Measurements from ENCODE around the gene SAFB2. TPM values are rescaled to one million over a fixed set of nuclear protein-coding genes. Genes with fewer than 3 reads are reported as not detected.

The SAFB2 gene
- total and polyA plus RNA-seq, 2 donors (not counting 1 experiment from before 2014, with no cell fraction given): 76.5 to 242 TPM

DNA sequence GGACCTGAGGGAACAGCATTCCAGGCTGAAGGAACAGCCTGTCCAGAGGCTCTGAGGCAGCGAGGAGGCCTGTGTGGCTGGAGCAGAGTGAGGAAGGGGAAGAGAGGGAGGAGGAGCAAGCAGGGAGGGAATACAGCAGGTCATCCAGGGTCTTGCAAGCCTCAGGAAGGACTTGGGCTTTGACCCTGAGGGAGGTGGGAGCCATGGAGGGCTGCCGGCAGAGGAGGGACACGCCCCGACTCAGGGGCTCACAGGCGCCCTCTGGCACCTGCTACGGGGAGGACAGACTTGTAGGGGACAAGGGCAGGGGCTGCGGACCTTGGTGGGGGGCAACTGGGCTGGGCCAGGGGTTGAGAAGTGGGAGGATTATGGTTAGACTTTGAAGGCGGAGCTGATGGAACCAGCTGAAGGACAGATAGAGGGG is 59.6 kb downstream of the SAFB2 start:
- POLR2A ChIA-PET: no interaction called here
- peaks cover 10% of the 10 kb centered on the region for H3K9me3 Mint-ChIP-seq (ENCODE audit: insufficient read depth)
- Histone ChIP-seq H3K9ac (ENCODE audit: low read length) (no peak overlapping the region), H3K79me2 (ENCODE audit: control insufficient read depth, insufficient read depth, low read length) (no peaks in the 10 kb centered on the region), H4K20me1 (ENCODE audit: control insufficient read depth, insufficient read depth, low read length, poor library complexity, severe bottlenecking) (no peaks in the 10 kb centered on the region), H3K4me2 (replicated peaks; ENCODE audit: low read depth, low read length, poor library complexity, severe bottlenecking) (no peak overlapping the region), H3K4me3 (ENCODE audit: control extremely low read depth in 1 of 5, extremely low read depth in 1 of 5, insufficient read depth in 1 of 5, low read depth in 2 of 5, low read length in 4 of 5) (no peak overlapping the region), H3K4me1 (ENCODE audit: control insufficient read depth in 2 of 2, insufficient read depth in 2 of 2, low read length in 2 of 2) (peaks cover 0 to 3% of the 10 kb centered on the region in 2 donors), H3K27ac (ENCODE audit: low read length in 2 of 2) (no peak overlapping the region), H2AFZ (ENCODE audit: insufficient read depth, low read depth, low read length, poor library complexity, severe bottlenecking) (no peak overlapping the region), H3K27me3 (replicated peaks in 1 of 4; ENCODE audit: control extremely low read depth in 1 of 4, control insufficient read depth in 3 of 4, insufficient read depth in 4 of 4, low read length in 3 of 4) (peaks cover 0 to 40% (median 14%) of the 10 kb centered on the region in 4 experiments), H3K36me3 (replicated peaks in 1 of 2; ENCODE audit: control extremely low read depth in 1 of 2, control insufficient read depth in 1 of 2, extremely low read depth in 1 of 2, insufficient read depth in 2 of 2, low read length in 1 of 2) (no peaks in the 10 kb centered on the region), H3K9me3 (ENCODE audit: control extremely low read depth in 1 of 3, control insufficient read depth in 2 of 3, insufficient read depth in 1 of 3, low read length in 2 of 3) (peaks cover 0 to 39% (median 11%) of the 10 kb centered on the region in 3 donors)
- H3K27ac Mint-ChIP-seq: no peak overlapping the region
- TF ChIP-seq, protein P1, sequence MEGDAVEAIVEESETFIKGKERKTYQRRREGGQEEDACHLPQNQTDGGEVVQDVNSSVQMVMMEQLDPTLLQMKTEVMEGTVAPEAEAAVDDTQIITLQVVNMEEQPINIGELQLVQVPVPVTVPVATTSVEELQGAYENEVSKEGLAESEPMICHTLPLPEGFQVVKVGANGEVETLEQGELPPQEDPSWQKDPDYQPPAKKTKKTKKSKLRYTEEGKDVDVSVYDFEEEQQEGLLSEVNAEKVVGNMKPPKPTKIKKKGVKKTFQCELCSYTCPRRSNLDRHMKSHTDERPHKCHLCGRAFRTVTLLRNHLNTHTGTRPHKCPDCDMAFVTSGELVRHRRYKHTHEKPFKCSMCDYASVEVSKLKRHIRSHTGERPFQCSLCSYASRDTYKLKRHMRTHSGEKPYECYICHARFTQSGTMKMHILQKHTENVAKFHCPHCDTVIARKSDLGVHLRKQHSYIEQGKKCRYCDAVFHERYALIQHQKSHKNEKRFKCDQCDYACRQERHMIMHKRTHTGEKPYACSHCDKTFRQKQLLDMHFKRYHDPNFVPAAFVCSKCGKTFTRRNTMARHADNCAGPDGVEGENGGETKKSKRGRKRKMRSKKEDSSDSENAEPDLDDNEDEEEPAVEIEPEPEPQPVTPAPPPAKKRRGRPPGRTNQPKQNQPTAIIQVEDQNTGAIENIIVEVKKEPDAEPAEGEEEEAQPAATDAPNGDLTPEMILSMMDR (IDR thresholded peaks at IDR 0.05): no peak
- no peak for TF ChIP-seq EZH2 (IDR thresholded peaks at IDR 0.05; ENCODE audit: borderline replicate concordance, insufficient read depth, low read depth, low read length, poor library complexity, severe bottlenecking)
- ATAC-seq (ENCODE audit: low read depth) (no peak), DNase-seq (no peak)
- WGBS (ENCODE audit: insufficient coverage): 63% methylated on average over 7 of the region's 8 CpGs
- intact Hi-C loops (cut with micrococcal nuclease): no loop called here
- H3K4me1 Mint-ChIP-seq: no peaks in the 10 kb centered on the region
- CTCF ChIA-PET: no interaction called here
- H3K4me3 Mint-ChIP-seq: no peak overlapping the region
- peaks cover 25% of the 10 kb centered on the region for H3K27me3 Mint-ChIP-seq

DNA sequence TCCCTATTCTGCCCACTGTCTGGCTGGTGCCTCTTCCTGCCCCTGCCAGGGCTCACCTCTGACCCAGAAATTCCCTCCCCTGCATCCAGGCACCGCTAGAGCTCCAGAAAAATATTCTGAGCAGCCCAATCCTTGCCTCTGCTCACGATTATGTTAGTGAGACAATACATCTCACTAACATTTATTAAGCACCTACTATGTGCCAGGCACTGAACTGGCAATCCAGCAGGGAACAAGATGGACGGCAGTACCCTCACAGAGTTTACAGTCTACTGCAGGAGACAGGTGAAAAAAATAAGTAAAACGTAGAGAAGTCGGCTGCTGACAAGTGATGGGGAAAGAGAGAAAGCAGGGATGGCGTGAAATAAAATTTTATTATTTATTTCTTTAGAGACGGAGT is 60.3 kb downstream of the SAFB2 start:
- 93% methylated on average over 3 of the region's 7 CpGs for WGBS (ENCODE audit: insufficient coverage)
- DNase-seq (no peak), ATAC-seq (ENCODE audit: low read depth) (no peak)
- Histone ChIP-seq H3K27ac (ENCODE audit: low read length in 2 of 2) (no peak overlapping the region), H3K79me2 (ENCODE audit: control insufficient read depth, insufficient read depth, low read length) (no peaks in the 10 kb centered on the region), H3K9ac (ENCODE audit: low read length) (no peak overlapping the region), H2AFZ (ENCODE audit: insufficient read depth, low read depth, low read length, poor library complexity, severe bottlenecking) (no peak overlapping the region), H3K27me3 (replicated peaks in 1 of 4; ENCODE audit: control extremely low read depth in 1 of 4, control insufficient read depth in 3 of 4, insufficient read depth in 4 of 4, low read length in 3 of 4) (peaks cover 0 to 41% (median 14%) of the 10 kb centered on the region in 4 experiments), H3K4me1 (ENCODE audit: control insufficient read depth in 2 of 2, insufficient read depth in 2 of 2, low read length in 2 of 2) (peaks cover 0 to 3% of the 10 kb centered on the region in 2 donors), H4K20me1 (ENCODE audit: control insufficient read depth, insufficient read depth, low read length, poor library complexity, severe bottlenecking) (no peaks in the 10 kb centered on the region), H3K9me3 (ENCODE audit: control extremely low read depth in 1 of 3, control insufficient read depth in 2 of 3, insufficient read depth in 1 of 3, low read length in 2 of 3) (peaks cover 0 to 42% (median 11%) of the 10 kb centered on the region in 3 donors), H3K36me3 (replicated peaks in 1 of 2; ENCODE audit: control extremely low read depth in 1 of 2, control insufficient read depth in 1 of 2, extremely low read depth in 1 of 2, insufficient read depth in 2 of 2, low read length in 1 of 2) (no peaks in the 10 kb centered on the region), H3K4me3 (ENCODE audit: control extremely low read depth in 1 of 5, extremely low read depth in 1 of 5, insufficient read depth in 1 of 5, low read depth in 2 of 5, low read length in 4 of 5) (no peak overlapping the region), H3K4me2 (replicated peaks; ENCODE audit: low read depth, low read length, poor library complexity, severe bottlenecking) (no peak overlapping the region)
- no peak overlapping the region for H3K4me3 Mint-ChIP-seq
- H3K9me3 Mint-ChIP-seq (ENCODE audit: insufficient read depth): peaks cover 10% of the 10 kb centered on the region
- ChIA-PET POLR2A (no interaction called here), CTCF (no interaction called here)
- peaks cover 28% of the 10 kb centered on the region for H3K27me3 Mint-ChIP-seq
- H3K4me1 Mint-ChIP-seq: no peaks in the 10 kb centered on the region
- TF ChIP-seq, protein P1 (IDR thresholded peaks at IDR 0.05): no peak
- no peak for TF ChIP-seq EZH2 (IDR thresholded peaks at IDR 0.05; ENCODE audit: borderline replicate concordance, insufficient read depth, low read depth, low read length, poor library complexity, severe bottlenecking)
- intact Hi-C loops (cut with micrococcal nuclease): no loop called here
- no peak overlapping the region for H3K27ac Mint-ChIP-seq

Data from B cell (primary cell).